NOMO-1 (cell line): ENCODE measurements around the gene MAP2K6.
A peak's percentile ranks its signal among the peaks of the same experiment; 100 is the strongest.

Source experiments
- DNase-seq, 2 experiments: peaks; one replicate each; lab custom pipeline; 2025; ENCODE audit not compliant: unreplicated experiment in 2 of 2; lab: John Stamatoyannopoulos, UW

MAP2K6 gene

DNA sequence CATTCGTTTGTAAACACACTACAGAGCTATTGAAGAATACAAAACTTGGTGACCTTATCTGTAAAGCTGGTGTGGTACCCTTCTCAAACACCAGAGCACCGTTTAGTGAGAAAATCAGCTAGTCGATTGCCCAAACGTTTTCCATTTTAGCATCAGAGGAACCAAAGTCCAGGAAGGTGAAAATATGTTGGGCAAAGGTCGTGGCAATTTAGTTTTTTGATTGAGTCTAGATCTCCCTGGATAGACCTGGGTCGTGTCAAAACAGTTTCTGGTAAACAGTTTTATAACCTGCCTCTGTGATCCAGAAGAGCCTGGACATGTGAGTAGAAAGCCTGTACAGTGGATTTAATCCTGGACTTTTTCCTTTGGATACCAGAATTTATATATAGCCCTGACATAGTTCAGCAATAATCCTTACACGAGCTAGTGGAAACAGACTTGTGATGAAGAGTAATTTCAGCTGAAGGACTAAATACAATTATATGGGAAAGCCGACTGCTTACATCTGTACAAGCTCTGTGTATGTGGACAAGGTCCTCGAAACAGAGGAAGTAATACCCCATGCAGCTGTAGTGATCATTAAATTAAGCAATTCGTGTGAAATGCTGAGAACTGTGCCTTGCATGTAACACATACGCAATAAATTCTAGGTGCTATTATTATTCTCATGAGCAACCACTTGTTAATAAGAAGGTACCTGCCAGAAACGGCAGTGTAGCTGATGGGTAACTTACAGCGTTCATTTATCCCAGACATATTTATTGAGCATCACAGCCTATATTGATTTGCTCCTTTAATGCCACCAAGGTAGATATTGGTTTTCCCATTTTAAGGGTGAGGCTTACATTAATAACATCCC, 72.5 kb downstream of the MAP2K6 start:
- peak in 1 of 2 experiments; percentile 35 for DNase-seq

DNA sequence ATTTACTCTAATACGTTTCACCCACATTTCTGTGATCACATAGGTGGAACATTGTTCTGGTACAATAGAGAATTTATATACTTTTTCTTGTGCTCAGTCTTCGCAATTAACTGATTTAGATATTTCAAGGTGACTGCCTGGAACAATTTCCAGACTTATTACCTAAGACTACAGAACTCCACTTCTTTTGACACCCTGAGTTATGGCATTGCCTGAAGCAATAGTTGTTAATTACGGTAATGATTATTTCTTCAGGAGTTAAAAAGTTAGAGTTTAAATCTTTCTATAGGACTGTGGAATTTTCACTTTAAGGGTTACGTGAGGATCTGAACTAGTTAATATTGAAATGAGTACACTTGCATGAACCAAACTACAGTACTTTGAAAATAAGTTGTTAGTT, 74.8 kb downstream of the MAP2K6 start:
- no peak for DNase-seq

DNA sequence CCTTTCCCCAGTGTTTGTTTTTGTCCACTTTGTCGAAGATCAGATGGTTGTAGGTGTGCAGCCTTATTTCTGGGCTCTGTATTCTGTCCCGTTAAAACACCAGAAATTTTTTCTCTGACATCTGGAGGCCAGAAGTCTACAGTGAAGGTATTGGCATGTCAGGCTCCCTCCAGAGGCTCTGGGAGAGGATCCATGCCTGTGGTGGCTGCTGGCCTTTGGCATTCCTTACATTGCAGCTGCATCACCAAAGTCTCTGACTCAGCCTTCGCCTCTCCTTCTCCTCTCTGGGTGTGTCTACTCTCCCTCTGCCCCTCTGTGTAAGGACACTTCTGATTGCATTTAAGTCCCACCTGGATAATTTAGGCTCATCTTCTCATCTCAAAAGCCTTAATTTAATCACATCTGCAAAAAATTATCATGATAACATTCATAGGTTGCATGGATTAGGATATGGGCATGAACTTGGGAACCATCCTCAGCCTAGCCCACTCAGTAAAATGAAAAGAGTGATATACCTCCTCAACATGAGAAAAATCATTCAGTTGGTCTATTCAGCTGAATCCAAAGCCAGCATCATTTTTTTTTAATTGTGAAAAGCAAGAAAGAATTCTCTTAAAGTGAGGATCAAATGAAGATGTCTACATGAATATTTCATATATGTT, 78.0 kb downstream of the MAP2K6 start:
- DNase-seq = no peak

DNA sequence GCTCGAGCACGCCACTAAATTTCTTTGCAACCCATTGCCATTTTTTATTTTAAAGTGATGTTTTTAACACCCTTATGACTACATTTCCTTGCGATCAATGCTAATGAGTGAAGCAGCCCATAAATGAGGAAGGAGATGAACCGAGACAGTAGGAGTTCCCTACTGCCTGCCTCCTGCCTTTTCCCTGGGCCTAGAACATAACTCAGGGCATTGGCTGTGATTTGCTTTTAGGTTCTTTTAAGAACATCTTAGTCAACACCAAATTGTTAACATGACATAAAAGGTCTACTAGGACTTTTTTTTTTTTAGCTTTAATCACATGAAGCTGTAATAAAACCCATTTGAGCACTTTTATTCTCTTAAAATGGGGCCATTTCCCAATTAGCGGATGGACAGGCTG, 81.3 kb downstream of the MAP2K6 start:
- no peak for DNase-seq

DNA sequence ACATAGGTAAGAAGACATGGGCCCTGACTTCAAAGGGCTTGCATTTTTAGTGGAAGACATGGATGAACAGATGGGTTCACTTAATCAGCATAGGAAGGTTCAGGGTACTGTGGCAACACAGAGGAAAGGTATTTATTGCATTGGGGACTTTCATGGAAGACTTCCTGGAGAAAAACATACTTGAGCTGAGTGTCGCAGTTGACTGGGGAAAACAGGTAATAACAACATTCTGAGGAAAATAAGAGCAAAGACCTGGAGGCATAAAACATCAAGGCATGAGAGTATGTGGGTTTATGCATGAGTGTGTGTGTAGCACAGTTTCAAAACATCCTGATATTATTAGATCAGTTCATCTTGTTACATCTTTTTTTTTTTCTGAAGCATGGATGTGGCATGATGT, 82.7 kb downstream of the MAP2K6 start:
- no peak for DNase-seq

DNA sequence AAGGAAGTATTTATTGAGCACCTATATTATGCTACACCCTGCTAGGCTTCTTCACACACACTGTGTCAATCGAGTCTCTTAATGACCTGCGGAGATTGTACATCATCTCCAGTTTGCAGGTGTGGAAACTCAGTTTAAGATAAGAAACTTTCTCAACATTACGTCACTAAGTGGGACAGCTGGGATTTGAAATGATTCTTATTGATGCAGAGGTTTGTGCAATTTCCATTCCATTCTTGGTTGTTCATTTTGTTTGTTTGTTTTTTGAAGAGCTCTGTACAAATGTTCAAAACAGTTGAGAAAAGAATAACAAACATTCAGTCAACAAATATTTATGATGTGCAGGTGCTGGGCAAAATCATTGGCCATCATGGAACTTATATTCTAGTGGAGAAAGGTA, 84.8 kb downstream of the MAP2K6 start:
- DNase-seq = no peak

GRCh38 chr17:69500911-69501429, 86.5 kb downstream of the MAP2K6 start:
- DNase-seq = no peak

DNA sequence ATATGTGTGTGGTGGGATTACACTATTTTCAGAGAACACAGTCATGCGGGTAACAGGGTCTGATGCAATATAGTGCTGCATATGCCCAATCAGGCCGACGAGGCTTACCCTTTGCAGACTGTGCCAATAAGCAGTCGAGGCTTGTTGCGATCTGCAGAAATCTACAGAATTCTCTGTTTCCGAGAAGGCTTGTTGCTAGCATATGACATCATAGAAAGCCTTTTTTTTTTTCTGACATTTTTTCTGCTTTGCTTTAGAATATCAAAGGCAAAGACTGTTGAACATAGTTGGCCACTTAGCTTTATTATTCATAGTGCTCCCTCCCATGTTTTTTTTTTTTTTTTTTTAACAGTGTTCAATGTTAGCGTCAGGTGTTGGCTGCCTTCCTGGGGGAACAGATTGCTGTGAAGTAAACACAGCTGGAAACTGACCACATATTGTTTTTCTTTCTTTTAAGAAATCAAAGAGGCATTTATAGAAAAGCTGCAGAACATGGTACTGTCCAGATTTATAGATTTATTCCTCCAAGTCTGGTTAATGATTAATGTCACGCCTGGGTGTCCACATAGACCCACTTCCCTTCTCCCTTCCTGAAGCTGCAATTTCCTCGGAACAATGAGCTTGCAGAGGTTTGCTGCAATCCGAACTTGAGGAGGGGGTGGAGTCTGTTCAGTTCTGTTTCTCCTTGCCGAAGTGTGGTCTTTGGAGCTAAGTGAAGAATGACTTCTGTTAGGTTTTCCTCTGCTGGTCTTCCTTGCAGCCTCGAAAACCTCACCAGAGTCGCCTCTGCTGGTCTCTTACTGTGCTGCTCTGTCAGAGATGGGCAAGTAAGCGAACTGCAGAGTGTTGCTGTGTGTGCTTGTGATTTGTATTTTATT, 87.3 kb downstream of the MAP2K6 start:
- DNase-seq = peak; percentile 63 to 65

- peak in 1 of 2 experiments; percentile 40 for DNase-seq
Measured at GRCh38 chr17:69503711-69504110, 89.2 kb downstream of the MAP2K6 start.

- no peak for DNase-seq
Measured at GRCh38 chr17:69505740-69506139, 91.2 kb downstream of the MAP2K6 start.

DNA sequence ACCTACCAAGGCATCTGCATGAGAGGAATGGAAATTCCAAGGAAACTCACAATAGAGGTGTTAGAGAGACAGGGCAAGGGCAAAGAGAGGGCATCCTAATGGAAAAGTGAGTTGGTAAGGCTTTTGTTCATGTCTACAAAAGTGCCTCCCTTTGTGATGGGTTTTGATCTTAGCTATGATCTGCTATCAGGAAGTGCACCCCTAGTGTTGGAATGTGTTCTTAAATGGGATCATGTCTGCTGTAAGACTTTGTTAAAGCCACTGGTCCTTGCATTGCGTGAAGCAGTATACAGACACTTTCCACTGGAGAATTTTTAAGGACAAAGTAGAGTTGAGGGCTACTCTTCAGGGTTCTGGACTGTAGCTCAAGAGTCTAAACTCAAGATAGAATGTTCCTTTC, 92.0 kb downstream of the MAP2K6 start:
- DNase-seq = no peak

GRCh38 chr17:69508814-69509213, 94.3 kb downstream of the MAP2K6 start:
- DNase-seq = no peak

DNA sequence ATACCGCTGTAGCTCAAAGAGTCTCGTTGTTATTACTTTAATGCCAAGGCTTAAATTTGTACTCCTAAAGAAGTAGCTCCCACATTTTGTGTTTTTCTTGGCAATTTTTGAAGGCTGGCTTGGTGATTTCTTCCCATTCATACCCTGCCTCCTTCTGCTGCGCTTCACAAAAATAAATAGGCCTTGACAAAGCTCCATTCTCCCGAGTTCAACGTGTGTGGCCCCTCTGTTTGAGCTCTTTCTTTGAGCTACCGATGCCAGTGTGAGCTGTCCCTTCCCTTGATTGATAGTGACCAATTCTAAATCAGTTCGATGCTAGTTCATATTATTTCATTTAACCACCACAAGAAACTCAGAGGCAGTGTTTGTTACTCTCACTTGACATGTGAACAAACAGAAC, 96.8 kb downstream of the MAP2K6 start:
- DNase-seq = no peak

- DNase-seq = no peak
Measured at GRCh38 chr17:69512946-69513345, 98.4 kb downstream of the MAP2K6 start.

DNA sequence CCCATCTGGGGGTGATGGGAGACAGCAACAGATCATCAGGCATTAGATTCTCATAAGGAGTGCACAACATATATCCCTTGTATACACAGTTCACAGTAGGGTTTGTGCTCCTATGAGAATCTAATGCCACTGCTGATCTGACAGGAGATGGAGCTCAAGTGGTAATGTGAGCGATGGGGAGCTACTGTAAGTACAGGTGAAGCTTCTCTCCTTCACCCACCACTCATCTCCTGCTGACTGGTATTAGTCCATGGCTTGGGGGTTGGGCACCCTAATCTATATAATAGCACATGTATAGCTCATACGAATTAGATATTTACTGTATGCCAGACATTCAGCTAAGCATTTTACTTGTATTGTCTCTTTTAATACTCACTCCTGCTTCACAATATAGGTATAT, 101.7 kb downstream of the MAP2K6 start:
- no peak for DNase-seq

DNA sequence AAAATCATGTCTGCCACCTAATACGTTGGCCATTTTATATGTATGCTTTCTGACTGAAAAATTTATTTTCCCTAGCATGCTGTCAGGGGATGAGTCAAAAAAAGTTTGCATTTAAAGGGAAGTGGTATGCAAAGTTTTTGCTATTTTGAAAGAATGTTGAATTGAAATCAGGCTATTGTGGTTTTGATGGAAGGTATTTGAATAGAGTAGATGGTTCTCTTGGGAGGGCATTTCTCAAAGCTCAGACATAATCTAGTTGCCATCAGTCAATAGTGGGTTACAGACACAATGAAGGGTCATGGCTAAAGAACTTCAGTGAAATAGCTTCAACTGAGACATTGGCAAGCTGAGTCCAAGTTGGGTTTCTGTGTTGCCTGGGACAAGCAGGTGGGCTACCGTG, 102.4 kb downstream of the MAP2K6 start:
- DNase-seq = peak in 1 of 2 experiments; percentile 6

DNA sequence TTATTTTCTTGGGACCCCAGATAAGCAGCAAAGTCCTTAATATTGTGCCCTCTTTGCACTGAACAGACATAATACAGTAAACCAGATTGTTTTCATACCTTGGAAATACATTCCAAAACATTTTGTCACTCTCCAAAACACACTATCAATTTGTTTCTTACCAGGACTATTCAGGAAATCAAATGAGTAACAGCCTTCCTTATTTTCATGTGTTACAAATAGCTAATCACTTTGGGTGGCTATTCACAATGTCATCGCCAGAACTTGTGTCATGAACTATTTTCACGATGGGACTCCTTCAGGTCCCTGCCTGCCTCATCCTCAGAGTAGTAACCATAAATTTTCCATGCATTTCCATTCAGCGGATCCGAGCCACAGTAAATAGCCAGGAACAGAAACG, 104.5 kb downstream of the MAP2K6 start:
- no peak for DNase-seq

GRCh38 chr17:69523244-69523861, 108.9 kb downstream of the MAP2K6 start:
- peak; percentile 22 to 48 for DNase-seq

DNA sequence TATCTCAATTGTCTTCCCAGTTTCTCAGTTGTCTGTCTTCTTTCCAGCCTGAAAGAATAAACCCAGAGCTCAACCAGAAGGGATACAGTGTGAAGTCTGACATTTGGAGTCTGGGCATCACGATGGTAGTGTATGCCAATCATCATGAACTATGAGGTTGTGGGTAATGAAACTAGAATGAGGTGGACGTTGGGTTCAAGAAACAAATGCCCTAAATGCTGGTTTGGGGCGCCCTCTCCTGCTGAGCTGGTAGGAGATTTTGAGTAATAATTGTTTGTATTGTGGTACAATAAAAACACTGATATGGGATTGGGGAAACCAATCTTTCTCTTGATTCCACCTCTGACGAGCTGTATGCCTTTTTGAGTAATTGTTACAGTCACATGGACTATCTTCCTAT, 110.4 kb downstream of the MAP2K6 start:
- DNase-seq = no peak
